ENCODE results near the gene SORL1.

SORL1 gene

DNA sequence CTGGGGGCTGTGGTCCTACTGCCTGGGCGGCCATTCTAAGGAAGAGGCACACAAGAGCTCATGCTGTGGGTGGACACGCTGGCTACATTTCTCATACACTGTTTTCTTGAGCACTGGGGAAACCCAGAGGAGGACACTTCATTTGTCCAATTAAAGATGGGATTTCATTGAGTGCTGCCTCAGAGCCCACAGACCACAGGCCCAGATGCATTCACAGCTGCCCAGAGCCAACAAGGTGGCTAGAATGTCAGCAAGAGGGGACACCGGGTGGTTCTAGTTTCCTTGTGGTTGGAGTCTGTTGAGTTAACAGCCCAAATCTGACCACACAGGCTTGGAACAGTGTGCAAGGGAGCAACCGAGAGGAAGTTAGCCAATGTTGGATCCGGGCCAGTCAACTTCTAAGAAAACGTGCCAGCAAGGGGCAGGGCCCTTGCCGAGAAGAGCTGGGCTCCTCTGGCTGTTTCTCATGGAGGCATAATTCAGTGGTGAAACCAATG, 35.0 kb upstream of the SORL1 start:
- Histone ChIP-seq H3K9me3 (ENCODE audit: control insufficient read depth, insufficient read depth, low read length) (no peaks in the 10 kb centered on the region), H3K27me3 (ENCODE audit: control insufficient read depth, insufficient read depth, low read length) (no peaks in the 10 kb centered on the region), H3K4me1 (ENCODE audit: control insufficient read depth, insufficient read depth, low read length) (peaks cover 3% of the 10 kb centered on the region), H3K9ac (ENCODE audit: low read depth, low read length) (no peak overlapping the region), H3K4me3 (ENCODE audit: low read depth, low read length) (no peak overlapping the region), H3K36me3 (ENCODE audit: control insufficient read depth, insufficient read depth, low read length) (no peaks in the 10 kb centered on the region)

DNA sequence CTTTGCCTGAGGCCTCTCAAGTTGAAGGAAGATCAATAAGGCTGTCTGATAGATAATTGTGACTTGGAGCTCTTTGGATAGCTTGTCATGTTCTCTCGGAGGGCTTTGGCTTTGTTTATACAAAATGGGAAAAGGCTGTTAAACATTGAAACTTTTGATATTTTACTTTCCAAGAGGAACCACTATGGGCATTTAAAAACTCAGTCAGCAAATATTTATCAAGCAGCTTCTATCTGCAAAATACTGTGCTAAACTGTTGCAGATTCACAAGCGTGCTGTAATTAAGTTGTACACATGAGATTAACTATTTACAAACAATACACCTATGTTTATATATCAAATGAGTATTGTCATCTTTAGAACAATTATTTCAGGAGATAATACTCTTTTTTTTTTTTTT, 34.5 kb upstream of the SORL1 start:
- no peak overlapping the region for H3K4me3 ChIP-seq (ENCODE audit: low read depth, low read length)
- H3K36me3 ChIP-seq (ENCODE audit: control insufficient read depth, insufficient read depth, low read length), result no peaks in the 10 kb centered on the region
- peaks cover 3% of the 10 kb centered on the region for H3K4me1 ChIP-seq (ENCODE audit: control insufficient read depth, insufficient read depth, low read length)
- H3K27me3 ChIP-seq (ENCODE audit: control insufficient read depth, insufficient read depth, low read length), result no peaks in the 10 kb centered on the region
- no peaks in the 10 kb centered on the region for H3K9me3 ChIP-seq (ENCODE audit: control insufficient read depth, insufficient read depth, low read length)
- no peak overlapping the region for H3K9ac ChIP-seq (ENCODE audit: low read depth, low read length)

DNA sequence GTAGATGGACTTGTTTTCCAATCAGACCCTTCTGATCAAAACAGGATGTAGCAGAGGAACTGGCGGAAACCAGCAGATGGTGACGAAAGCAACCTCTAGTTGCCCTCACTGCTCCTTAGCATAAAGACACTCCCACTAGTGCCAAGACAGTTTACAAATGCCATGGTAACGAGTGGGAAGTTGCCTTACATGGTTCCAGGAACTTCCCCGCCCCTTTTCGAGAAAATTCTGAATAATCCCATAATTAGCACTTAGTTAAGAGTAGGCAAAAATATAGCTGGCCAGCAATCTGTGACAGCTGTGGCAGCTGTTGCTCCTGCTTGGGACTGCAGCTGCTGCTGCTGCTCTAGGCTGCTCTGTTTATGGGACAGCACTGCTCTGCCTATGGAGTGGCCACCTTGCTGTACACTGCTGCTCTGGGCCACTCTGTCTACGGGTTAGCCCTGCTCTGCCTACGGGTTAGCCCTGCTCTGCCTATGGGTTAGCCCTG, 33.4 kb upstream of the SORL1 start:
- no peak overlapping the region for H3K9ac ChIP-seq (ENCODE audit: low read depth, low read length)
- H3K4me3 ChIP-seq (ENCODE audit: low read depth, low read length), result no peak overlapping the region
- H3K4me1 ChIP-seq (ENCODE audit: control insufficient read depth, insufficient read depth, low read length), result peaks cover 3% of the 10 kb centered on the region
- no peaks in the 10 kb centered on the region for H3K27me3 ChIP-seq (ENCODE audit: control insufficient read depth, insufficient read depth, low read length)
- no peaks in the 10 kb centered on the region for H3K9me3 ChIP-seq (ENCODE audit: control insufficient read depth, insufficient read depth, low read length)
- no peaks in the 10 kb centered on the region for H3K36me3 ChIP-seq (ENCODE audit: control insufficient read depth, insufficient read depth, low read length)

DNA sequence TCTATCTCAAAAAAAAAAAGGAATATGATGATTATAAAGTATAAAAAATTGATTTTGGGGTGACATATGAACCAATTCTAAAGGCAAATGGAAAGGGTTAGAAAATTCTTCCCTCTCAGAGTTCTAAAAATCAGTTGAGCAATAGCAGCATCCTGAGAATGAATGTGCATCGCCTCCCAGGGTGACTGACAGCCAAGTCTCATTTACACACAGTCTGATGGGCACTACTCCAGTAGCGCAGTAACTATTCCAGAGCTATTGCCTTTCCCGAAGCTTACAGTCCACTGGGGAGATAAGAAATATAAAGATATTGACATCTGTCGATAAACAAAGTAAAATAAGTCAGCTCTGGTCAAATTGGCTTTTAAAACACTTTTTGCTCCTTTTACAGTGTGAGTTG, 32.3 kb upstream of the SORL1 start:
- Histone ChIP-seq H3K36me3 (ENCODE audit: control insufficient read depth, insufficient read depth, low read length) (no peaks in the 10 kb centered on the region), H3K27me3 (ENCODE audit: control insufficient read depth, insufficient read depth, low read length) (no peaks in the 10 kb centered on the region), H3K4me3 (ENCODE audit: low read depth, low read length) (no peak overlapping the region), H3K9ac (ENCODE audit: low read depth, low read length) (no peak overlapping the region), H3K4me1 (ENCODE audit: control insufficient read depth, insufficient read depth, low read length) (peaks cover 3% of the 10 kb centered on the region), H3K9me3 (ENCODE audit: control insufficient read depth, insufficient read depth, low read length) (no peaks in the 10 kb centered on the region)

DNA sequence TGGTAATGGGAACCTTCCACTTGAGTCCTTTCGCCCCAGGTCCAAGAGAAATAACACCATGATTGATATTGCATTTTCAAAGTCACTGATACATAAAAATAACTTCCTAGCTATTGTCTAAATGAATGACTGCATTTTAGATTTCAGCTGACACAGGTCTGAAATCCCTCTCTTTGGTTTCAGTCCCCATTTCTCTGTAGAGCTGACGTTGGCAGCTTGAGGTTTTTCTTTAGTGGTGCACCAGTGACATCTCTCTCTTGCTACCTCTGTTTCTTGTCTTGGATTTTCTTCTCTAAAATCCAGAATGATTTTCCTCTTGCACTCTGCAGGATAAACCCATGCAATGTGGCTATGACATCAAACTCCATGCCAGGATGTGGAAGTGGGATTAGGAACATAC, 31.7 kb upstream of the SORL1 start:
- no peaks in the 10 kb centered on the region for H3K27me3 ChIP-seq (ENCODE audit: control insufficient read depth, insufficient read depth, low read length)
- peaks cover 3% of the 10 kb centered on the region for H3K4me1 ChIP-seq (ENCODE audit: control insufficient read depth, insufficient read depth, low read length)
- H3K9ac ChIP-seq (ENCODE audit: low read depth, low read length), result no peak overlapping the region
- no peak overlapping the region for H3K4me3 ChIP-seq (ENCODE audit: low read depth, low read length)
- no peaks in the 10 kb centered on the region for H3K36me3 ChIP-seq (ENCODE audit: control insufficient read depth, insufficient read depth, low read length)
- no peaks in the 10 kb centered on the region for H3K9me3 ChIP-seq (ENCODE audit: control insufficient read depth, insufficient read depth, low read length)

DNA sequence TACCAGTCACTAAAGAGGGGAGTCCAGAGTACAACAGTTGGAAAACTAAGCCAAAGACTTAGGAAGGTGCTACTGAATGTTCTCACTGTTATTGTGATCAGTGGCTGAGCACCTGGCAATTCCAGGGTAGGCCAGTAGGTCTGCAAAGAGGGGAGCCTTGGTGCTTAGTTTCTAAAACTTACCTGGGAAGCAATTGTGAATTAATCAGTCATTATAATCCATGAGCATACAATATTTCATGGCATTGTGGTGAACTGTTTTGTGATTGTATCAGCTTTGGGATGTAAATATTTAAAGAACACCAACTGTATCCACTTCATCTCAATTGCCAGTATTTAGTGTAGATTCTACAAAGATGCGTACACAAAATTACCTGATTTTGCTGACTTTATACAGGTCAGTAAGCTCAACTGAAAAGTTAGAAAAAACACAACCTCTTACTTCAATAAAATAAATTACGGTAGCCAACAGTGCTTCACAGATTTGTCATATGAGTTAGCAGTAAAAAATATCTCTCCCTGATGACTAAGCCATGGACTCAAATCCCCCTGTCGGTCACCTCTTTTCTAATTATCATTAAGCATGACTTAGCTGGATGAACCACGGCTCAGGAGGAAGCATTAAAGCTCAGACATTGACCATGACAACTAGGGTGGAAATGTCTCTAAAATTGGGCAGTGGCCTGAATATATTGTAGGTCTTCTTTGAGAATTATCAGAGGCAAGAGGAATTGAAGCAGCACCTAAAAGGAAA, 30.8 kb upstream of the SORL1 start:
- Histone ChIP-seq H3K36me3 (ENCODE audit: control insufficient read depth, insufficient read depth, low read length) (no peaks in the 10 kb centered on the region), H3K4me1 (ENCODE audit: control insufficient read depth, insufficient read depth, low read length) (peaks cover 3% of the 10 kb centered on the region), H3K27me3 (ENCODE audit: control insufficient read depth, insufficient read depth, low read length) (no peaks in the 10 kb centered on the region), H3K9me3 (ENCODE audit: control insufficient read depth, insufficient read depth, low read length) (no peaks in the 10 kb centered on the region), H3K4me3 (ENCODE audit: low read depth, low read length) (no peak overlapping the region), H3K9ac (ENCODE audit: low read depth, low read length) (no peak overlapping the region)

DNA sequence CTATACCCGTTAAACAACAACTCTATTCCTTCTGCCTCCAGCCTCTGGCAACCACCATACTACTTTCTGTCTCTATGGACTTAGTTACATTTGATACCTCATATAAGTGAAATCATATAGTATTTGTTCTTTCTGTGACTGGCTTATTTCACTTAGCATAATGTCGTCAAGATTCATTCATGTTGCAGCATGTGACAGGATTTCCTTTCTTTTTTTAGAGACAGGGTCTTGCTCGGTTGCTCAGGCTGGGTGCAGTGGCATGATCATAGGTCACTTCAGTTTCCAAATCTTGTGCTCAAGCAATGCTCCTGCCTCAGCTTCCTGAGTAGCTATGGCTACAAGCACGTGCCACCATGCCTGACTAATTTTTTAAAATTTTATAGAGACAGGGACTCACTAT, 29.4 kb upstream of the SORL1 start:
- no peak overlapping the region for H3K9ac ChIP-seq (ENCODE audit: low read depth, low read length)
- no peaks in the 10 kb centered on the region for H3K36me3 ChIP-seq (ENCODE audit: control insufficient read depth, insufficient read depth, low read length)
- peaks cover 9% of the 10 kb centered on the region for H3K4me1 ChIP-seq (ENCODE audit: control insufficient read depth, insufficient read depth, low read length)
- H3K9me3 ChIP-seq (ENCODE audit: control insufficient read depth, insufficient read depth, low read length), result no peaks in the 10 kb centered on the region
- H3K4me3 ChIP-seq (ENCODE audit: low read depth, low read length), result no peak overlapping the region
- peaks cover 8% of the 10 kb centered on the region for H3K27me3 ChIP-seq (ENCODE audit: control insufficient read depth, insufficient read depth, low read length)

DNA sequence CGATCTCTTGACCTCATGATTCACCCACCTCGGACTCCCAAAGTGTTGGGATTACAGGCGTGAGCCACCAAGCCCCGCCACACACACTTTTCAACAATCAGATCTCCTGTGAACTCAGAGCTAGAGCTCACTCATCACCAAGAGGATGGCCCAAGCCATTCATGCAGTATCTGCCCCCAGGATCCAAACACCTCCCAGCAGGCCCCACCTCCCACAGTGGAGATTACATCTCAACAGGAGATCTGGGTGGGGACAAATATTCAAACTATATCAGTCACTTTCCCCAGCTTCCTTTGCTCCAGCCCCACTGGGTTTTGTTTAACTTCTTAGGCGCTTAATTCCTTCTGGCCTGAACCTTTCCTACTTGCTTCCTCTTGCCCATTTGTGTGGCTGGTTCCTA, 26.3 kb upstream of the SORL1 start:
- peaks cover 5% of the 10 kb centered on the region for H3K4me1 ChIP-seq (ENCODE audit: control insufficient read depth, insufficient read depth, low read length)
- H3K9me3 ChIP-seq (ENCODE audit: control insufficient read depth, insufficient read depth, low read length), result no peaks in the 10 kb centered on the region
- peaks cover 13% of the 10 kb centered on the region for H3K27me3 ChIP-seq (ENCODE audit: control insufficient read depth, insufficient read depth, low read length)
- no peak overlapping the region for H3K4me3 ChIP-seq (ENCODE audit: low read depth, low read length)
- H3K36me3 ChIP-seq (ENCODE audit: control insufficient read depth, insufficient read depth, low read length), result no peaks in the 10 kb centered on the region
- no peak overlapping the region for H3K9ac ChIP-seq (ENCODE audit: low read depth, low read length)

DNA sequence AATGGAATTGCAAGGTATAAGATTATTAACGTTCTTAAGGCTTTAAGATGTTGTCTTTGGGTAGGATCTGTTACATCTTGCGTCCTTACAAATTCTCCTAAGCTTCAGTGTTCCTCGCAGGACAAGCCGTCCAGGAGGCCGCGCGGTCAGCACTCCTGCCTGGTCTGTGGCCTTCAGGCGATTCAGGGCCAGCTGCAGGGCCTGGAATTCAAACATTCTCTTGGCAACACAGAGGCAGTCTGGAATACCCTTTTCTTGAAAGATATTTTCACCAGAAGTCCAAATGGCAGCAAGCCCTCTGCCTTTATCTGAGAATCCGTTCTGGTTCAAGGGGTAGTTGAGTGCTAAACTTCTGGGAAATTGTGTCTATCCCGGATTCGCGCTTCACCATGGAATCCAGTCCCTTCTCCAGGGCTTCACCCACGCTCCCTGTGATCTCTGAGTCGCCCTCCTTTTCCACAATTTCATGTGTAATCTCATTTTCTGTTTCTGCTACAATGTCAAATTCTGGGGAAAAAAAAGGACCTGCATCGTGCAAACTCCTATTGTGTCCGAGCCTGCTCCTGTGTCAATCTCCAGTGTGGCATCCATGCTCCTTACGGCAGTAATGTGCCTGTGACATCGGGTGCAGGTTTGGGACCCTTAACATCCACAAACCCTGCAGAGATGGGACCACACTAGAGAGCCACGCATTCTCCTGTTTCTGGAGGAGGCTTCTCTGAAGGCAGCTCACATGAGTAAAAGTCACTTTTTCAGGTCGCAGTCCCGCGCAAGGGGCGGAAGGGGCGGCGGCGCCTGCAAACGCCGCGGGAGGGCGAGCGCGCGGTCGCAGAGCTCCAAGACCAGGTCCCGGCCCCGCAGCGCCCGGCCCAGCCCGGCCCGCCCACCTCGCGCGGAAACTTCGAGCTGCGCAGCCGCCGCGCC, 25.4 kb upstream of the SORL1 start:
- peaks cover 5% of the 10 kb centered on the region for H3K4me1 ChIP-seq (ENCODE audit: control insufficient read depth, insufficient read depth, low read length)
- no peak overlapping the region for H3K9ac ChIP-seq (ENCODE audit: low read depth, low read length)
- H3K4me3 ChIP-seq (ENCODE audit: low read depth, low read length), result peak overlapping the region; percentile 45
- H3K27me3 ChIP-seq (ENCODE audit: control insufficient read depth, insufficient read depth, low read length), result peaks cover 13% of the 10 kb centered on the region
- H3K9me3 ChIP-seq (ENCODE audit: control insufficient read depth, insufficient read depth, low read length), result no peaks in the 10 kb centered on the region
- no peaks in the 10 kb centered on the region for H3K36me3 ChIP-seq (ENCODE audit: control insufficient read depth, insufficient read depth, low read length)

DNA sequence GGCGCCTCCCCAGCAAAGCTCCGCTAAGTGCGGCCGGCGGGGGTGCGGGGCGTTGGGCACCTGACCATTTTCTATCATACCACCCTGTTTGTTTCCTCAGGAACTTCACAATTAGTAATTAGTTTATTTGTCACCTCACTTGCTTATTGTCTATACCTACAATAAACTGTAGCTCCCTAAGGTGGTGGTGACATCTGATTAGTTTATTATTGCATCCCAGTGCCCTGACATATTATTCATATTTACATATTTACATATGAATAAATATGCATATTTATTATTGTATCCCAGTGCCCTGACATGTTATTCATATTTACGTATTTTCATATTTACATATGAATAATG, 24.7 kb upstream of the SORL1 start:
- Histone ChIP-seq H3K4me3 (ENCODE audit: low read depth, low read length) (no peak overlapping the region), H3K9ac (ENCODE audit: low read depth, low read length) (no peak overlapping the region), H3K36me3 (ENCODE audit: control insufficient read depth, insufficient read depth, low read length) (no peaks in the 10 kb centered on the region), H3K27me3 (ENCODE audit: control insufficient read depth, insufficient read depth, low read length) (peaks cover 13% of the 10 kb centered on the region), H3K4me1 (ENCODE audit: control insufficient read depth, insufficient read depth, low read length) (peaks cover 5% of the 10 kb centered on the region), H3K9me3 (ENCODE audit: control insufficient read depth, insufficient read depth, low read length) (no peaks in the 10 kb centered on the region)

DNA sequence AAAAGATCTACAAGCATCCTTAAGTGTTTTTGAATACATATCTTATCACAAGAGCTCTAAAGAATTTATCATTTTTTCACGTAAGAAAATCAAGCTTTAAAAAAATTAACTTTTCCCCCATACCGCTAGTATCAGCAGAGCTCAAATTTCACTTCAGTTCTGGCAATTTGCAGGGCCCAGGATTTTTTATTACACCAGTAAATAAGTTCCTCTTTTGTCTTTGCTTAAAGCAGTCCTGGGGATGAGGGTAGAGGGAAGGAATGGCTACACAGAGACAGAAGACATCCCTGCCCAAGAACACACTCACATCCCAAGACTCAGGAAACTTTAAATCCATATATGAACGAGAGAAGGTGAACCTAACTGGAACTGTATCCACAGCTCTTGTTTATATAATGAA, 22.6 kb upstream of the SORL1 start:
- H3K4me3 ChIP-seq (ENCODE audit: low read depth, low read length), result no peak overlapping the region
- no peak overlapping the region for H3K9ac ChIP-seq (ENCODE audit: low read depth, low read length)
- no peaks in the 10 kb centered on the region for H3K36me3 ChIP-seq (ENCODE audit: control insufficient read depth, insufficient read depth, low read length)
- H3K4me1 ChIP-seq (ENCODE audit: control insufficient read depth, insufficient read depth, low read length), result peaks cover 5% of the 10 kb centered on the region
- H3K27me3 ChIP-seq (ENCODE audit: control insufficient read depth, insufficient read depth, low read length), result peaks cover 13% of the 10 kb centered on the region
- H3K9me3 ChIP-seq (ENCODE audit: control insufficient read depth, insufficient read depth, low read length), result no peaks in the 10 kb centered on the region
